ENCODE measurements around the gene BEST2.
"Not testable (repeated sequence)": the region's sequence is repeated elsewhere in the genome, so short reads cannot be mapped to it uniquely, and the experiment has no call there.

BEST2 gene

GRCh38 chr19:12751635-12752034 lies at the start of gene BEST2:
Gene BEST2 (plus strand): TSS chr19:12751791. CDS start chr19:12752593, 802 bp downstream.
- no peak for DNase-seq

- no peak for DNase-seq
These were observed 48.5 kb upstream of the BEST2 start for GRCh38 chr19:12703046-12703445.

GRCh38 chr19:12705169-12705568 lies 46.4 kb upstream of the BEST2 start:
- DNase-seq, result no peak

GRCh38 chr19:12705654-12706331 lies 45.8 kb upstream of the BEST2 start:
- no peak for DNase-seq

GRCh38 chr19:12706332-12706718 lies 45.3 kb upstream of the BEST2 start:
- no peak for DNase-seq

- DNase-seq, result no peak
These were observed 43.0 kb upstream of the BEST2 start for GRCh38 chr19:12708641-12709040.

GRCh38 chr19:12711187-12711586 lies 40.4 kb upstream of the BEST2 start:
- DNase-seq, result no peak

- DNase-seq, result not testable (repeated sequence)
These were observed 39.5 kb upstream of the BEST2 start for GRCh38 chr19:12712077-12712476.

- DNase-seq, result not testable (repeated sequence)
These were observed 38.3 kb upstream of the BEST2 start for GRCh38 chr19:12713304-12713703.

- DNase-seq, result no peak
These were observed 36.5 kb upstream of the BEST2 start for GRCh38 chr19:12715102-12715501.

GRCh38 chr19:12715929-12716328 lies 35.7 kb upstream of the BEST2 start:
- DNase-seq, result no peak

- no peak for DNase-seq
These were observed 31.3 kb upstream of the BEST2 start for GRCh38 chr19:12720296-12720695.

GRCh38 chr19:12720851-12721655 lies 30.5 kb upstream of the BEST2 start:
- no peak for DNase-seq

GRCh38 chr19:12721656-12722565 lies 29.7 kb upstream of the BEST2 start:
- peak; percentile 52 for DNase-seq

GRCh38 chr19:12722566-12723380 lies 28.8 kb upstream of the BEST2 start:
- DNase-seq, result peak; percentile 93

- no peak for DNase-seq
These were observed 28.3 kb upstream of the BEST2 start for GRCh38 chr19:12723381-12723640.

GRCh38 chr19:12723641-12724426 lies 27.8 kb upstream of the BEST2 start, which contains the start of gene TNPO2:
Gene TNPO2 (minus strand): TSS chr19:12723932. CDS start chr19:12720977, 2,955 bp downstream.
- peak; percentile 79 for DNase-seq

GRCh38 chr19:12725612-12726011 lies 26.0 kb upstream of the BEST2 start:
- DNase-seq, result not testable (repeated sequence)

GRCh38 chr19:12726988-12727316 lies 24.6 kb upstream of the BEST2 start:
- DNase-seq, result no peak

- no peak for DNase-seq
These were observed 23.7 kb upstream of the BEST2 start for GRCh38 chr19:12727745-12728433.

GRCh38 chr19:12730064-12730463 lies 21.5 kb upstream of the BEST2 start:
- DNase-seq, result no peak
